ENCODE results near the gene NDUFC1.

NDUFC1 gene

DNA sequence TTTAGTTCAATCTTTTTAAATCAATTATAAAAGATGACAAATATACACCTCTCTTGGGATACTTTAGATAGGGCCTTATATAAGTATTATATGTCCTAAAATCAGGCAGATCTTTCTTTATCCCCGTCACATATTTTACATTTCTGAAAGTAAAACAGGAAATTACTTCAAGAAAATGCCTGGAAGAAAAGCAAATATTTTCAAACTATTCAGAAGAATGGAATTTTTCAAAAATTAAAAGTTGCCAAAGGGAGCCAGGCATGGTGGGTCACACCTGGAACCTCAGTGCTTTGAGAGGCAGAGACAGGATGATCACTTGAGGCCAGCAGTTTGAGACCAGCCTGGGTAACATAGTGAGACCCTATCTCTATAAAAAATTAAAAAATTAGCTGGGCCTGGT, 56.7 kb downstream of the NDUFC1 start:
- no peak for DNase-seq

DNA sequence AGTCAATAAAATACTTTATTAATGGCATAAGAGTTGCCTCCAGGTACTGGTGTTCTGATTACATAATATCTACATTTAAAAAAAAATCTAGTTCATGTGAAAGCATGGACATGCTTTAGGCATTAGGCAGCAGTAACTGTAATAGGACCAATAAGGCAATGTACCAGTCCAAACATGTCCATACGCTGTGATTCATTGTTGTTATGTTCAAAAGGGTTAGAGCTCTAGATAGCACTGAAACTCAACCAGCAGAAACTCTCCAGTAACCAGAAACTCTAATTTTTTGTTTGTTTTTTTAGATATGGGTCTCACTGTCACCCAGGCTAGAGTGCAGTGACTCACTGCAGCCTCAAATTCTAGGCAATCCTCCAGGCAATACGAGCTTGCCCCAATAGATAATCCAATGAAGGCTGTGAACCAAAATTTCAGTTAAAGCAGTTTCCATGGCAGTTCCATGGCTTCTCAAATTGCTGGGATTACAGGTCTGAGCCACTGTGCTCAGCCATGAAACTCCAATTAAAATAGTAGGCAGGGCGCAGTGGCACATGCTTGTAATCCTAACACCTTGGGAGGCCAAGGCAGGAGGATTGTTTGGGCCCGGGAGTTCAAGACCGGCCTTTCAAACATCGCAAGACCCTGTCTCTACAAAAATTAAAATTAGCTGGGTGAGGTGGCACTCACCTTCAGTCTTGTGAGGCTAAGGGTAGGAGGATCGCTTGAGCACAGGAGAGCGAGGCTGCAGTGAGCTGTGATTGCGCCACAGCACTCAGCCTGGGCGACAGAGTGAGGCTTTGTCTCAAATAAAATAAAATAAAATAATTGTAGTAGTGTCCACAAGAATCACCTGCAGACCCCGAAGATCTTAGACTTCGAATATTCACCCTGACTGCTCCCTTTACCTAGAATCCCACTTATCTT, 58.6 kb downstream of the NDUFC1 start:
- no peak for DNase-seq

DNA sequence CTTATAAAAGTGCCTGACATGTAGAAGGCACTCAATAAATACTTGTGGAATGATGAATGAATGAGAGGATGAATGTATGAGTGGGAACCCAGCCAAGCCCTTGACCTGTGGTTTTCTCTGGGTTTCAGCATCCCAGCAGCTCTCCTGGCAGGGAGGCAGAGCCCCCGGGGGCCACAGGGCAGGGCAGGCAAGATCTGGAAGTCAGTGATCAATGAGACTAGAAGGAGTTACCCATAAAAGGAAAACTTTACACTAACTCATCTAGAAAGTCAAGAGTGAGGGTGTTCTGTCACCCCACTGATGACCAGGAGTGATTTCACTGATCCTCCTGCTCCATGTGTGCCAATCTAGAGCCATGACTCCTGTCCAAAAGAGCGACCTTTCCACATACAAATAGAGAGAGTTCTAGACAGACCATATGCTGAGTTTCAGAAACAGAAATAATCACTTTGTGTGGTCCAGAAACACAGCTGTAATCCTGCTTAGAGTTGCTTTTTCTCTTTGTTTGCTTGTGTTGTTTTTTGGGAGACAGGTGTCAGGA, 59.7 kb downstream of the NDUFC1 start:
- no peak for DNase-seq

DNA sequence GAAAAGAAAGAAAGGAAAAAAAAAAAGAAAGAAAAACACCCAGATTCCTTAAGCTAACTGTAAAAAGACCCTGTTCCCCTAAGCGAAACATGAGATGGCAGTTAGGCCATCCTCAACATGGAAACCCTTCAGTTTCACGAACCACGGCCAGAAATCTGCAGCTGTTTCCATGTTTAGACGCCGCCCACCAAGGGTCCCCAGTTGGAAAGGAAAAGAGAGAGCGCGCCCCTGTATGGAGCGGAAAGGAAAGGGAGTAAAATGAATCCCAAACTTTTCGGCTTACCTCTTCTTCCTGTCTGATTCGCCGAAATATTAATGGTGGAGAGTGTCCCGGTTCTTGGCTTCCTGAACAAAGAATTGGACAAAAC, 60.5 kb downstream of the NDUFC1 start:
- no peak for DNase-seq

DNA sequence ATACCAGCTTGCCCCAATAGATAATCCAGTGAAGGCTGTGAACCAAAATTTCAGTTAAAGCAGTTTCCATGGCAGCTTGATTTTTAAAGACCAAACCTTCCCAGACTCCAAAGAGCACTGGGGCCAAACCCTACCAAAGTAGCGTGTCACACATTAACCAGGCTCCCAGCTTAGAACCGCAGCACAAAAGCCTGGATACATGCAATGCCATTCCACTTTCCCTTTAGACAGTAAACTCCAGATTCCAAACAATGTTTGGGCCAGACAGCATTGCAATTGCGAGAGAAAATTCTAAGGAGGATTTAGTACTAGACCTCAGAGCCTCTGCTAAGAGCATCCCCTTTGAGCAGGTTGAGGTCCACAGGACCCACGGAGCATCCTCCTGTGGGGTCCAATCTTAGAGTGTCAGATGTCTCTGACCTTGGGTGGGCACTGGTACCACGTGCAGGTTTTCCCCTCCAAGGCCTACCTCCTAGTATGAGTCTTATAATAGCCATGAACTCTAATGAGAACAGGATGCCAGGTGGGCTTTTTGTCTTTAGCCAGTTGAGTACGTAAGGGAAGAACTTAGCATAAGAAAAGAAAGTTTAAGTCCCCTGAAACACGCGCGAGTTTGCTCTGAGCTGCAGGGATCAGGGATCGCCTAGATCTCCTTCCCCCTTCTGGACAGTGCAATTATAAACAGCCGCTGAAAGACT, 61.0 kb downstream of the NDUFC1 start:
- no peak for DNase-seq
